OCI-LY7 (cell line): ENCODE results near the gene ENPP7. TPM values are rescaled to one million over a fixed set of nuclear protein-coding genes. Genes with fewer than 3 reads are reported as not detected.

Source experiments
- BruUV-seq: library from RNA; stranded (reverse); fragments of 400-500 nt; replicated peaks from 2 replicates; lab custom pipeline; 2021; lab: Mats Ljungman, UMichigan
- CTCF ChIA-PET: fragments of 300-600 bp; sonication (Branson Sonifier 250); formaldehyde crosslinking; loops from one replicate; lab custom pipeline; 2022; ENCODE audit warnings: antibody characterized with exemption; ENCODE audit not compliant: unreplicated experiment; lab: Charles Lee
- POLR2A ChIA-PET: fragments of 300-600 bp; sonication (Branson Sonifier 250); formaldehyde crosslinking; loops from one replicate; lab custom pipeline; 2022; ENCODE audit warnings: antibody characterized with exemption; lab: Charles Lee
- DNase-seq: peaks from one replicate; pipeline ENCODE4 v3.0.0-alpha.2; 2015; ENCODE audit warnings: low spot score
- H2AFZ ChIP-seq: fragments of 200-600 bp; sonication (generic), shearing (Covaris generic); 2 replicates; pipeline ENCODE4 v1.6.1; 2014; ENCODE audit warnings: mild to moderate bottlenecking, antibody characterized with exemption, low read length, moderate library complexity
- H3K27ac ChIP-seq: fragments of 200-600 bp; sonication (generic); 2 replicates; pipeline ENCODE4 v1.5.1; 2014; ENCODE audit warnings: mixed run types, low read depth, mild to moderate bottlenecking, moderate library complexity, low read length, inconsistent platforms; ENCODE audit not compliant: poor library complexity, severe bottlenecking
- H3K36me3 ChIP-seq: fragments of 200-600 bp; sonication (generic); 2 replicates; pipeline ENCODE4 v1.6.1; 2014; ENCODE audit warnings: mild to moderate bottlenecking, antibody characterized with exemption, low read length, moderate library complexity, mixed read lengths; ENCODE audit not compliant: insufficient read depth
- H3K4me1 ChIP-seq: fragments of 200-600 bp; sonication (generic); 2 replicates; pipeline ENCODE4 v1.5.1; 2014; ENCODE audit warnings: mild to moderate bottlenecking, low read length; ENCODE audit not compliant: insufficient read depth, poor library complexity, severe bottlenecking
- H3K4me2 ChIP-seq: fragments of 200-600 bp; sonication (generic); 2 replicates; pipeline ENCODE4 v1.6.1; 2014; ENCODE audit warnings: mild to moderate bottlenecking, low read length
- H3K4me3 ChIP-seq: fragments of 200-600 bp; sonication (generic); 2 replicates; pipeline ENCODE4 v1.5.1; 2014; ENCODE audit warnings: mild to moderate bottlenecking, low read depth, low read length; ENCODE audit not compliant: poor library complexity, severe bottlenecking
- H3K79me2 ChIP-seq: fragments of 200-600 bp; sonication (generic); 2 replicates; pipeline ENCODE4 v1.6.1; 2016; ENCODE audit warnings: low read depth, mild to moderate bottlenecking, low read length, moderate library complexity, mixed read lengths; ENCODE audit not compliant: insufficient read depth
- H3K9me2 ChIP-seq: fragments of 200-600 bp; sonication (generic); 2 replicates; pipeline ENCODE4 v1.6.1; 2016; ENCODE audit warnings: mild to moderate bottlenecking, low read length, mixed read lengths; ENCODE audit not compliant: insufficient read depth
- H3K9me3 ChIP-seq: fragments of 200-600 bp; sonication (generic); 2 replicates; pipeline ENCODE4 v1.6.1; 2014; ENCODE audit warnings: mild to moderate bottlenecking, mixed run types, low read length, mixed read lengths
- H4K20me1 ChIP-seq: fragments of 200-600 bp; sonication (generic); 2 replicates; pipeline ENCODE4 v1.6.1; 2014; ENCODE audit warnings: mild to moderate bottlenecking, antibody characterized with exemption, low read length, moderate library complexity, mixed read lengths; ENCODE audit not compliant: insufficient read depth
- EZH2phosphoT487 ChIP-seq: fragments of 200-600 bp; sonication (generic); IDR thresholded peaks from 2 replicates; pipeline ENCODE4 v1.6.1; 2018; ENCODE audit warnings: low read depth, borderline replicate concordance, mild to moderate bottlenecking, mixed run types, antibody characterized with exemption, low read length, moderate library complexity, mixed read lengths
- intact Hi-C: fragments of 100-400 bp; cut with micrococcal nuclease; formaldehyde crosslinking; loops from one replicate; pipeline ENCODE4 v1.10.0; 2022; ENCODE audit not compliant: unreplicated experiment
- total RNA-seq, 2 experiments: library from RNA; depleted of rRNA in 1 of 2; stranded (reverse); fragments of >200 nt in 1 of 2; shearing (Covaris generic) in 1 of 2; gene quantifications; 2 replicates each; pipeline ENCODE4 v1.2.3, GENCODE V29; 2014 to 2022
- TF ChIP-seq, protein P1 (sequence below): fragments of 200-600 bp; sonication (generic); conservative IDR thresholded peaks from 2 replicates; pipeline ENCODE4 v1.5.1; 2014; ENCODE audit warnings: mild to moderate bottlenecking, antibody characterized with exemption, low read length, moderate library complexity, mixed read lengths

Gene ENPP7
- total RNA-seq, 2 experiments from 2014 or later, result 0.28 to 0.42 TPM

DNA sequence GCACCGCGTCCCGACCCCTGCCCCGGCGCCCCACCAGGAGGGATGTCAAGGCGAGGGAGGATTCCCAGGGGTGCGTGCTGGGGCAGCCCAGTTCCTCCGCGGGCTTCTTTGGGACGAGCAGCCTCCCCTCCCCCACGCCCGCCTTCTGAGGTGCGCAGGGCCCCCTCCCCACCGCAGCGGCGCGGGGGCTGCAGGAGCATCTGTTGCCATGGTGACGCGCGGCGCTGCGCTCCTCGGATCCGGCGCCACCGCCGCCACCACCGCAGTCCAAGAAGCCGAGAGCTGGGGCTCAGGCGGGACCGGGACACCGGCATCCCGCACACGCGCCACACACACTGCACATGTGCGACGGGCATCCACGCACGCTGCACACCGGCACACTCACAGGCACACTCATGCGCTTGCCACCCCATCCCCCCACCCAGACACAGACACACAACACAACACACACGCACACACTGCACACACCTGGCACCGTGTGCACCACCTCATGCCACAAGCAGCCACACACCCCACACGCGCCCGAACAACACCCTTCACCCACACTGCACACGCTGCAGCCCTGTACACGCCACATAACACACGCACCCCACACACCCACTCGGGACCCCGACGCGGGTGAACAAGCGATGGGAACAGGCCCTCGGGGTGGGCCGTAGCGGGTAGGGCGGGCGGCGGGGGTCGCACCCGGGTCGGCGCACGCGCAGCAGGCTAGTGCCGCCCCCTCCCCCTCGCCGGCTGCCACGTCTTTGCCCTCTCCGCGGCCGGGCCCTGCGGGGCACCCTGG lies 17.0 kb downstream of the ENPP7 start:
- H3K4me3 ChIP-seq, result no peak overlapping the region
- intact Hi-C loops, result loop anchor here (10.0 kb wide), 1 partner anchor 1483 kb away; no protein-coding TSS in a partner anchor
- no TSS peak for BruUV-seq

GRCh38 chr17:79748295-79749099 lies 17.8 kb downstream of the ENPP7 start:
- Histone ChIP-seq H3K79me2 (no peaks in the 10 kb centered on the region), H3K27ac (no peak overlapping the region), H3K4me1 (peaks cover 3% of the 10 kb centered on the region), H3K9me2 (no peaks in the 10 kb centered on the region), H3K4me3 (no peak overlapping the region), H3K9me3 (no peaks in the 10 kb centered on the region), H3K4me2 (no peak overlapping the region), H3K36me3 (no peaks in the 10 kb centered on the region), H2AFZ (no peak overlapping the region), H4K20me1 (no peaks in the 10 kb centered on the region)
- intact Hi-C loops, result loop anchor here (10.0 kb wide), 1 partner anchor 1484 kb away; no protein-coding TSS in a partner anchor
- POLR2A ChIA-PET, result no interaction called here
- BruUV-seq, result no TSS peak
- CTCF ChIA-PET, result no interaction called here
- DNase-seq, result no peak
- TF ChIP-seq, protein P1, sequence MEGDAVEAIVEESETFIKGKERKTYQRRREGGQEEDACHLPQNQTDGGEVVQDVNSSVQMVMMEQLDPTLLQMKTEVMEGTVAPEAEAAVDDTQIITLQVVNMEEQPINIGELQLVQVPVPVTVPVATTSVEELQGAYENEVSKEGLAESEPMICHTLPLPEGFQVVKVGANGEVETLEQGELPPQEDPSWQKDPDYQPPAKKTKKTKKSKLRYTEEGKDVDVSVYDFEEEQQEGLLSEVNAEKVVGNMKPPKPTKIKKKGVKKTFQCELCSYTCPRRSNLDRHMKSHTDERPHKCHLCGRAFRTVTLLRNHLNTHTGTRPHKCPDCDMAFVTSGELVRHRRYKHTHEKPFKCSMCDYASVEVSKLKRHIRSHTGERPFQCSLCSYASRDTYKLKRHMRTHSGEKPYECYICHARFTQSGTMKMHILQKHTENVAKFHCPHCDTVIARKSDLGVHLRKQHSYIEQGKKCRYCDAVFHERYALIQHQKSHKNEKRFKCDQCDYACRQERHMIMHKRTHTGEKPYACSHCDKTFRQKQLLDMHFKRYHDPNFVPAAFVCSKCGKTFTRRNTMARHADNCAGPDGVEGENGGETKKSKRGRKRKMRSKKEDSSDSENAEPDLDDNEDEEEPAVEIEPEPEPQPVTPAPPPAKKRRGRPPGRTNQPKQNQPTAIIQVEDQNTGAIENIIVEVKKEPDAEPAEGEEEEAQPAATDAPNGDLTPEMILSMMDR, result no peak
- TF ChIP-seq EZH2phosphoT487, result no peak

More for the DNA sequence above, 17.0 kb downstream of the ENPP7 start:
- ChIA-PET CTCF (no interaction called here), POLR2A (no interaction called here)
- Histone ChIP-seq H3K36me3 (no peaks in the 10 kb centered on the region), H3K79me2 (no peaks in the 10 kb centered on the region), H3K9me2 (no peaks in the 10 kb centered on the region), H2AFZ (no peak overlapping the region), H3K27ac (no peak overlapping the region), H3K9me3 (no peaks in the 10 kb centered on the region), H3K4me1 (peaks cover 3% of the 10 kb centered on the region), H3K4me2 (no peak overlapping the region), H4K20me1 (no peaks in the 10 kb centered on the region)
- no peak for DNase-seq
- TF ChIP-seq, protein P1, result no peak
- no peak for TF ChIP-seq EZH2phosphoT487
